ENCODE measurements around the gene RNF169. TPM values are rescaled to one million over a fixed set of nuclear protein-coding genes. Genes with fewer than 3 reads are reported as not detected.

The RNF169 gene
- total RNA-seq, 1 donor from 2014 or later = 21.3 TPM

DNA sequence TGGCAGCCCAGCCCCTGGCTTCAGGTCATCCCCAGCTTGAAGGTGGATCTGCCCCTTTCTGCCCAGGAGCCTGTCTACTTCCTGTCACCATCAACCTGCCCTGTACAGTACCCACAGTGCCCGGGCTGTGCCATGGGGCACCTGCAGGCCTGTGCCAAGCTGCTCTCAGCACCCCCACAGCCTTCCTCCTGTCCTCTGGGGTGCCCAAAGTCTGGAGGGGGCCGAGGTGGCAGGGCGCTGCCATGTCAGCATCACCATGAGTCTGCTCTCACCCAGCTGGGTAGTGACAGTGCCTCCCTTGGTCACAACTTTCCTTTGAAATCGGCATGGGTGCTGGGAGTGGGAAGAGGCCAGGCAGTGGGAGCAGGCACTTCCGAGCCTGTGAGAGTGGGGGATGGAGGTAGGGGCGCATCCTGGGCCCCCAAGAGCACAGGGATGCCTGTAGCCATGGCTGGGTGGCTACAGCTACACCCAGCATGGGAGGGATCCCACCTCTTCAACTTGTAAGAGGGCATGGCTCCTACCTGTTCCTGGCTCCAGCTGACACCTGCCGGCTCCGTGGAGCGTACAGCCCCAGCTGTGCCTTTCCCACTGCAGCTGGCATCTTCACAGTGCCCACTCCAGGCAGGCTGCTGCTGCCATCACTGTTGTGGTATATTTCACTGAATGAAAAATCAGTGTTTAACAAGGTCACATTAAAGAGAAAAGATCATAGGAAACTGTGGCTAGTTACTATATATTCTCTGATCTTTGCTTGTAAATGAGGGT lies 42.9 kb downstream of the RNF169 start:
- Histone ChIP-seq H3K36me3 (peaks cover 24% of the 10 kb centered on the region), H3K4me1 (no peaks in the 10 kb centered on the region), H3K9me3 (no peaks in the 10 kb centered on the region), H3K27ac (no peak overlapping the region), H3K4me3 (no peak overlapping the region), H3K27me3 (no peaks in the 10 kb centered on the region)
- DNase-seq = no peak
- TF ChIP-seq, protein P1, sequence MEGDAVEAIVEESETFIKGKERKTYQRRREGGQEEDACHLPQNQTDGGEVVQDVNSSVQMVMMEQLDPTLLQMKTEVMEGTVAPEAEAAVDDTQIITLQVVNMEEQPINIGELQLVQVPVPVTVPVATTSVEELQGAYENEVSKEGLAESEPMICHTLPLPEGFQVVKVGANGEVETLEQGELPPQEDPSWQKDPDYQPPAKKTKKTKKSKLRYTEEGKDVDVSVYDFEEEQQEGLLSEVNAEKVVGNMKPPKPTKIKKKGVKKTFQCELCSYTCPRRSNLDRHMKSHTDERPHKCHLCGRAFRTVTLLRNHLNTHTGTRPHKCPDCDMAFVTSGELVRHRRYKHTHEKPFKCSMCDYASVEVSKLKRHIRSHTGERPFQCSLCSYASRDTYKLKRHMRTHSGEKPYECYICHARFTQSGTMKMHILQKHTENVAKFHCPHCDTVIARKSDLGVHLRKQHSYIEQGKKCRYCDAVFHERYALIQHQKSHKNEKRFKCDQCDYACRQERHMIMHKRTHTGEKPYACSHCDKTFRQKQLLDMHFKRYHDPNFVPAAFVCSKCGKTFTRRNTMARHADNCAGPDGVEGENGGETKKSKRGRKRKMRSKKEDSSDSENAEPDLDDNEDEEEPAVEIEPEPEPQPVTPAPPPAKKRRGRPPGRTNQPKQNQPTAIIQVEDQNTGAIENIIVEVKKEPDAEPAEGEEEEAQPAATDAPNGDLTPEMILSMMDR (IDR thresholded peaks at IDR 0.05) = no peak
- peak; percentile 45 for ATAC-seq
- intact Hi-C loops (cut with DNase I) = no loop called here

DNA sequence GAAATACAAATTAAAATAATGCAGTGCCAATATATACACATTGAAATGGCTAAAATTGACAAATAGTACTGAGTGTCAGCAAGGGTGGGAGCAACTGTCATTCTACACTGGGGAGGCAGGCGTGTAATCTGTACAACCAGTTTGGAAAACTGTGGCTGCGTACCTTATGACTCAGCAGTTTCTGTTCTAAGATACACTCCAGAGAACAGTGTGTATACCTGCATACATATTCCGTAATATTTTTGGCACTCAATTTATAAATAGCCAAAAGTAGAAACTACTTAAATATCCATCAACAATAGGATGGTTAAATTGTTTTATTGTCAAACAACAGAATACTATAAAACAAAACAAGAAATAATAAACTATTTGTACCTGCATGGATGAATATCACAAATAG lies 57.6 kb downstream of the RNF169 start:
- H3K27ac ChIP-seq = no peak overlapping the region
- no peaks in the 10 kb centered on the region for H3K27me3 ChIP-seq
- H3K9me3 ChIP-seq = no peaks in the 10 kb centered on the region
- H3K4me1 ChIP-seq = peaks cover 23% of the 10 kb centered on the region
- H3K4me3 ChIP-seq = no peak overlapping the region
- DNase-seq (no peak), ATAC-seq (peak; percentile 39)
- TF ChIP-seq, protein P1 (IDR thresholded peaks at IDR 0.05) = no peak
- no peaks in the 10 kb centered on the region for H3K36me3 ChIP-seq
- intact Hi-C loops (cut with DNase I) = no loop called here

DNA sequence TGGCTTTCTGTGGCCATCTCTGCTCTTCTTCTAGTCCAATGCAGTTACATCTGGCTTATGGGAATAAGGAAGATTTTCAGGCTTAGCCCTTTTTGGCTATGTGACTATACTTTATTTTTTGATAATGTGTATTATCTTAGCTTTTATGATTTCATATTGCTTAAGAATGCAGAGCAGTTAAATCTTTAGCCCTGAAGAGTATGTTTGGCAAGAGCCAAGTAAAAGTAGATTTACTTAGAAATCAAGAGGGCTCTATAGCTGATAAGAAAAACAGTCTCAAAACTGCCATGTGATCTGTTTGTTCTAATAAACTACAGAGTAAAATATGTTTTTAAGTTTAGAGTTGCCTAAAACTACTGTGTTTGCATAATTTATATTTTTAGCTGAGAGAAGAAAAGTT lies 61.2 kb downstream of the RNF169 start:
- peak; percentile 44 for ATAC-seq
- Histone ChIP-seq H3K4me3 (no peak overlapping the region), H3K36me3 (peaks cover 4% of the 10 kb centered on the region), H3K27ac (peak overlapping the region; percentile 49), H3K27me3 (no peaks in the 10 kb centered on the region), H3K9me3 (no peaks in the 10 kb centered on the region), H3K4me1 (peaks cover 23% of the 10 kb centered on the region)
- TF ChIP-seq, protein P1 (IDR thresholded peaks at IDR 0.05) = no peak
- DNase-seq = no peak
- intact Hi-C loops (cut with DNase I) = no loop called here

DNA sequence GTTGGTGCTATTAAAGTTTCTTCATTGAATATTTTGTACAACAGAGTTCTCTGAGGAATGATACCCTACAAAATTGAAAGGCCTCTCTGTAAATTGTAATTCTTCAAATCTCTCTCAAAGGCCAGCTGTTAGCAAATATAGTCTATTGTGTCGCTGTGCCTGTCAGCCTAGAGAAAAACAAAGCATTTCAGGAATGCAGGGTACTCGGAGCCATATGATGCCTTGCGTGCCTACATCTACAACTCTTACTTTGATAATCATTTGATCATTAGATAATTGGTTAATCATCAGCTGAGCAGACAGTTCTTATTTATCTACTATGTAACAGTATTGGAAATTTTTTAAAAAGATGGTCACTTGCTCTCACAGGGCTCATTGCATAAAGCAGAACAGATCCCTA lies 67.3 kb downstream of the RNF169 start:
- TF ChIP-seq, protein P1 (IDR thresholded peaks at IDR 0.05) = no peak
- DNase-seq = no peak
- intact Hi-C loops (cut with DNase I) = no loop called here
- H3K27me3 ChIP-seq = no peaks in the 10 kb centered on the region
- H3K9me3 ChIP-seq = no peaks in the 10 kb centered on the region
- ATAC-seq = no peak
- peaks cover 22% of the 10 kb centered on the region for H3K36me3 ChIP-seq
- peaks cover 15% of the 10 kb centered on the region for H3K4me1 ChIP-seq
- no peak overlapping the region for H3K27ac ChIP-seq
- no peak overlapping the region for H3K4me3 ChIP-seq

DNA sequence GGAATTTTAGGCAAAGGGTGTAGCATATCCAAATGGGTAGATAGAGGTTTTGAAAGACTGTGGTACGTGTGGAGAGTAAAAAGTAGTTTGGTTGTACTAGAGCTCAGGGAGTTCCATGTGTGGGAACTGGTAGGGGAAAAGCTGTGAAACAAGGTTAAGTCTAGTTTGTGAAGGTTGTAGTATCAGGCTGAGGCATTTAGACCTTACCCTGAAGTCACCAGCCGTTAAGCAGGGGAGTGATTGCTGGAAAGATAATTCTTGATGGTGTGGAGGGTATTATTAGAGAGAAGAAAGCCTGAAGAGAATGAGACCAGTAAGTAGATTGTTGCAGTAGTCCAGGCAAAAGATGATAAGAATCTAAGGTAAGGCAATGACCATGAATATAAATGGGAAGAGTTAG lies 68.0 kb downstream of the RNF169 start:
- H3K27ac ChIP-seq = no peak overlapping the region
- H3K4me3 ChIP-seq = no peak overlapping the region
- DNase-seq (no peak), ATAC-seq (no peak)
- TF ChIP-seq, protein P1 (IDR thresholded peaks at IDR 0.05) = no peak
- peaks cover 22% of the 10 kb centered on the region for H3K36me3 ChIP-seq
- H3K4me1 ChIP-seq = peaks cover 15% of the 10 kb centered on the region
- no peaks in the 10 kb centered on the region for H3K27me3 ChIP-seq
- intact Hi-C loops (cut with DNase I) = no loop called here
- H3K9me3 ChIP-seq = no peaks in the 10 kb centered on the region
